PC-3 (cell line): ENCODE data around the gene IFT20.

Source experiments
- CTCF ChIP-seq: fragments of 300-600 bp; sonication (generic); conservative IDR thresholded peaks from 2 replicates; pipeline ENCODE4 v1.5.1; 2017; ENCODE audit warnings: antibody characterized with exemption, low read depth, mild to moderate bottlenecking, low read length
- EZH2 ChIP-seq: fragments of 300-600 bp; sonication (generic); IDR thresholded peaks from one replicate; pipeline ENCODE4 v1.6.1; 2017; ENCODE audit warnings: antibody characterized with exemption, mild to moderate bottlenecking, low read length; ENCODE audit not compliant: unreplicated experiment

GRCh38 chr17:28333083-28333746 is 2.1 kb downstream of the IFT20 start:
- no peak for TF ChIP-seq EZH2
- no peak for TF ChIP-seq CTCF
